Hepatocyte (in vitro differentiated cells): ENCODE measurements around the gene ZNF786. TPM values are rescaled to one million over a fixed set of nuclear protein-coding genes. Genes with fewer than 3 reads are reported as not detected.

Experiments
- DNase-seq: peaks from one replicate; pipeline ENCODE4 v3.0.0-alpha.2; 2016; ENCODE audit warnings: low spot score
- H2AFZ ChIP-seq: fragments of 200-600 bp; sonication (generic); 2 replicates; pipeline ENCODE4 v1.6.0; 2016; ENCODE audit warnings: antibody characterized with exemption, mild to moderate bottlenecking
- H3K27ac ChIP-seq: fragments of 200-600 bp; sonication (generic); 2 replicates; pipeline ENCODE4 v1.5.1; 2016; ENCODE audit warnings: mild to moderate bottlenecking
- H3K27me3 ChIP-seq: fragments of 200-600 bp; sonication (generic); 2 replicates; pipeline ENCODE4 v1.6.1; 2016
- H3K36me3 ChIP-seq: fragments of 200-600 bp; sonication (generic); replicated peaks from 2 replicates; pipeline ENCODE4 v1.5.1; 2016; ENCODE audit warnings: low read depth; ENCODE audit not compliant: insufficient read depth
- H3K4me1 ChIP-seq: fragments of 200-600 bp; sonication (generic); 2 replicates; pipeline ENCODE4 v1.5.1; 2016; ENCODE audit warnings: mild to moderate bottlenecking, moderate library complexity; ENCODE audit not compliant: insufficient read depth
- H3K4me2 ChIP-seq: fragments of 200-600 bp; sonication (generic); 2 replicates; pipeline ENCODE4 v1.6.0; 2016
- H3K4me3 ChIP-seq: fragments of 200-600 bp; sonication (generic); 2 replicates; pipeline ENCODE4 v1.5.1; 2016; ENCODE audit warnings: mild to moderate bottlenecking
- H3K79me2 ChIP-seq: fragments of 200-600 bp; sonication (generic); 2 replicates; pipeline ENCODE4 v1.6.0; 2017; ENCODE audit warnings: mild to moderate bottlenecking
- H3K9me2 ChIP-seq: fragments of 200-600 bp; sonication (generic); replicated peaks from 2 replicates; pipeline ENCODE4 v1.6.0; 2017; ENCODE audit warnings: mild to moderate bottlenecking; ENCODE audit not compliant: insufficient read depth
- H3K9me3 ChIP-seq: fragments of 200-600 bp; sonication (generic); 2 replicates; pipeline ENCODE4 v1.5.1; 2016; ENCODE audit warnings: low read depth, mild to moderate bottlenecking
- H4K20me1 ChIP-seq: fragments of 200-600 bp; sonication (generic); 2 replicates; pipeline ENCODE4 v1.6.0; 2016; ENCODE audit warnings: mild to moderate bottlenecking; ENCODE audit not compliant: insufficient read depth, poor library complexity, severe bottlenecking
- CTCF ChIP-seq: fragments of 200-600 bp; sonication (generic); IDR thresholded peaks from 2 replicates; pipeline ENCODE4 v1.5.1; 2016; ENCODE audit warnings: antibody characterized with exemption, mild to moderate bottlenecking; ENCODE audit not compliant: poor library complexity
- EZH2 ChIP-seq: fragments of 200-600 bp; sonication (generic); IDR thresholded peaks from 2 replicates; pipeline ENCODE4 v1.6.1; 2016; ENCODE audit warnings: antibody characterized with exemption, mild to moderate bottlenecking, borderline replicate concordance
- EZH2phosphoT487 ChIP-seq: fragments of 200-600 bp; sonication (generic); IDR thresholded peaks from one replicate; pipeline ENCODE4 v1.6.1; 2018; ENCODE audit warnings: antibody characterized with exemption, mild to moderate bottlenecking, low read depth, moderate library complexity; ENCODE audit not compliant: unreplicated experiment, severe bottlenecking
- WGBS: methylation state at CpG from one replicate; pipeline ENCODE4 v1.1.6; 2016; ENCODE audit warnings: low lambda C conversion rate; ENCODE audit errors: missing lambda C conversion rate; 5-methylcytosine and 5-hydroxymethylcytosine counted together
- polyA plus RNA-seq: library from polyadenylated mRNA; unstranded; fragments of >200 nt; fragmentation: Nextera tagmentation; extraction: Ambion mirVana; gene quantifications from 2 replicates; pipeline ENCODE4 v1.2.1, GENCODE V29; 2016
- total RNA-seq: library from RNA; depleted of rRNA; stranded (reverse); fragments of >200 nt; gene quantifications from 2 replicates; pipeline ENCODE4 v1.2.3, GENCODE V29; 2014

The ZNF786 gene
- total and polyA plus RNA-seq, 2 experiments from 2014 or later: 5.7 to 6.9 TPM

- WGBS: 2% methylated on average over 31 of the region's 43 CpGs
- H3K27ac ChIP-seq: peak overlapping the region; percentile 84
- H4K20me1 ChIP-seq: peaks cover 23% of the 10 kb centered on the region
- peak; percentile 35 for DNase-seq
- TF ChIP-seq EZH2phosphoT487 (no peak), EZH2 (no peak), CTCF (no peak)
- peak overlapping the region; percentile 61 for H2AFZ ChIP-seq
- H3K4me2 ChIP-seq: peak overlapping the region; percentile 86
- H3K27me3 ChIP-seq: no peaks in the 10 kb centered on the region
- H3K4me1 ChIP-seq: peaks cover 14% of the 10 kb centered on the region
- H3K4me3 ChIP-seq: peak overlapping the region; percentile 47
- no peaks in the 10 kb centered on the region for H3K36me3 ChIP-seq
- no peaks in the 10 kb centered on the region for H3K9me2 ChIP-seq
- H3K9me3 ChIP-seq: no peaks in the 10 kb centered on the region
- peaks cover 51% of the 10 kb centered on the region for H3K79me2 ChIP-seq
Measured at GRCh38 chr7:149027611-149028345, 62.7 kb downstream of the ZNF786 start.

GRCh38 chr7:149027055-149027454 is 63.5 kb downstream of the ZNF786 start:
- H3K27ac ChIP-seq: peak overlapping the region; percentile 84
- no peaks in the 10 kb centered on the region for H3K9me3 ChIP-seq
- WGBS: 36% methylated on average over 10 of the region's 10 CpGs
- peaks cover 14% of the 10 kb centered on the region for H3K4me1 ChIP-seq
- H3K27me3 ChIP-seq: no peaks in the 10 kb centered on the region
- peak overlapping the region; percentile 47 for H3K4me3 ChIP-seq
- H3K4me2 ChIP-seq: peak overlapping the region; percentile 86
- H3K9me2 ChIP-seq: no peaks in the 10 kb centered on the region
- TF ChIP-seq EZH2phosphoT487 (no peak), EZH2 (no peak), CTCF (no peak)
- no peak for DNase-seq
- peak overlapping the region; percentile 61 for H2AFZ ChIP-seq
- peaks cover 58% of the 10 kb centered on the region for H3K79me2 ChIP-seq
- no peaks in the 10 kb centered on the region for H3K36me3 ChIP-seq
- peaks cover 28% of the 10 kb centered on the region for H4K20me1 ChIP-seq

- H3K4me3 ChIP-seq: no peak overlapping the region
- peaks cover 14% of the 10 kb centered on the region for H3K4me1 ChIP-seq
- no peak overlapping the region for H2AFZ ChIP-seq
- H3K9me2 ChIP-seq: no peaks in the 10 kb centered on the region
- peaks cover 80% of the 10 kb centered on the region for H3K79me2 ChIP-seq
- H3K36me3 ChIP-seq: no peaks in the 10 kb centered on the region
- H3K27me3 ChIP-seq: no peaks in the 10 kb centered on the region
- H4K20me1 ChIP-seq: peaks cover 32% of the 10 kb centered on the region
- H3K4me2 ChIP-seq: no peak overlapping the region
- TF ChIP-seq CTCF: no peak
- no peak for TF ChIP-seq EZH2phosphoT487
- TF ChIP-seq EZH2: no peak
- no peak for DNase-seq
- 87% methylated on average over 7 of the region's 7 CpGs for whole genome bisulfite sequencing
- H3K27ac ChIP-seq: no peak overlapping the region
- no peaks in the 10 kb centered on the region for H3K9me3 ChIP-seq
Measured at GRCh38 chr7:149023662-149024061, 66.9 kb downstream of the ZNF786 start.
